Measurements from ENCODE around the gene CLDN19. TPM values are rescaled to one million over a fixed set of nuclear protein-coding genes. Genes with fewer than 3 reads are reported as not detected.

The CLDN19 gene
- total RNA-seq, 1 experiment from 2014 or later: not detected

DNA sequence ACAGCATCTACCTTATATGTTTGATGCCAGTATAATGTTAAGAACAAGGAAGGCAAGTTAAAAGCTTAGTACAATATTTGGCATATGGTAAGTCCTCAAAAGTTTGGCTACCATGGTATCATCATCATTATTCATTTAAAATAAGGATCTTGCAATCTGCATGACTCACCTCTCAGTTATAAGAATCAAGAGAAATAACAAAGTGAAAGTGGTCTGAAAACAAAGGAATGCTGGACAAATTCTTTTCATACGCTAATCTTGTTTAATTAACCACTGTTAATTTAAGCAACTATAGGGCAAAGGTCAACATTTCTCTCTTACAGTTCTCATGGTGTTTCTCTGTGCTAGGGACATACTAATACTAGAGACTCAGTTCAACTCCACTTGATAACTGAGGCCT is 13.0 kb upstream of the CLDN19 start:
- ChIA-PET CTCF (interaction anchor here (1.0 kb wide), 1 partner anchor 14 kb away, joined by 3 read pairs; the partner anchor contains the start of genes C1orf50 and P3H1), RAD21 (ENCODE audit: low non-redundant PET in 1 of 2, low total read pairs in 2 of 2, uncharacterized antibody in 2 of 2, unreplicated experiment in 2 of 2) (no interaction called here)
- no peak overlapping the region for H3K27ac ChIP-seq (ENCODE audit: low read depth, low read length)

DNA sequence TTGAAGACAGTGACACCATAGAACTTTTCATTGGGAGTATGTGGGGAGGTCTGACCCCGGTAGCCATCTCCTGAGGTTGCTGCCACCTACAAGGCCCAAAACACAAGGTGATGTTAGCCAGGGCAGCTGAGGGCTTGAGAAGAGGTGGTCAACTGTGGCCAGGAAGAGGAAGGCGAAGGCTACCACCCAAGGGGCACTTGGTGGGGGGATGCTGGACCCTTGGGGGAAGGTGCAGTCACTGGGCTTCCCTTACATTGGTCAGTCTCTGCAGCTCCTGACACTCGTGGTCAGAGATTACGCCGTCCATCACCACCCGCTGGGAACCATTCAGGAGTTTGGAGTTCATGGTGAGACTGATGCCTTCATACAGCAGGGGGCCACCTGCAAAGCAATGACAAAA is 12.2 kb upstream of the CLDN19 start:
- RAD21 ChIA-PET (ENCODE audit: low non-redundant PET in 1 of 2, low total read pairs in 2 of 2, uncharacterized antibody in 2 of 2, unreplicated experiment in 2 of 2): no interaction called here
- Histone ChIP-seq H3K36me3 (ENCODE audit: control insufficient read depth in 1 of 2, insufficient read depth in 2 of 2, low read length in 2 of 2) (peaks cover 14 to 42% of the 10 kb centered on the region in 2 experiments; a peak in 3 of 4 replicates), H3K9ac (ENCODE audit: low read length) (no peak overlapping the region), H2AFZ (ENCODE audit: low read depth, low read length, poor library complexity, severe bottlenecking) (no peak overlapping the region), H3K27me3 (ENCODE audit: insufficient read depth, low read length) (no peaks in the 10 kb centered on the region), H4K20me1 (ENCODE audit: insufficient read depth) (no peaks in the 10 kb centered on the region), H3K9me2 (ENCODE audit: insufficient read depth) (no peaks in the 10 kb centered on the region), H3K4me3 (replicated peaks in 1 of 2; ENCODE audit: low read depth in 1 of 2, low read length in 2 of 2) (no peak overlapping the region), H3K27ac (ENCODE audit: low read depth, low read length) (no peak overlapping the region), H3K79me2 (ENCODE audit: insufficient read depth, low read length) (no peaks in the 10 kb centered on the region), H3K4me2 (ENCODE audit: low read length) (no peak overlapping the region), H3K9me3 (ENCODE audit: control insufficient read depth in 1 of 2, insufficient read depth in 1 of 2, low read depth in 1 of 2, low read length in 2 of 2) (no peaks in the 10 kb centered on the region), H3K4me1 (ENCODE audit: control insufficient read depth in 1 of 2, insufficient read depth in 2 of 2, low read length in 2 of 2) (0 out of 4 replicates have a peak, but pooled peaks cover 0 to 5% of the 10 kb centered on the region in 2 experiments)
- no TSS peak for BruUV-seq (replicated peaks)
- CTCF ChIA-PET: interaction anchor here (1.0 kb wide), 1 partner anchor 15 kb away, joined by 3 read pairs; the partner anchor contains the start of genes C1orf50 and P3H1
- ATAC-seq (no peak), DNase-seq (ENCODE audit: low read depth, low spot score) (no peak)
- POLR2A ChIA-PET: no interaction called here
- intact Hi-C loops (cut with micrococcal nuclease): no loop called here
- TF ChIP-seq ZNF274 (IDR thresholded peaks at IDR 0.05; ENCODE audit: low read depth, low read length): no peak
- TF ChIP-seq EZH2phosphoT487 (IDR thresholded peaks at IDR 0.05; ENCODE audit: borderline replicate concordance): no peak
- no peak for TF ChIP-seq YY1 (IDR thresholded peaks at IDR 0.05; ENCODE audit: extremely low read depth, insufficient replicate concordance, low read depth, low read length)
- TF ChIP-seq, protein P1, sequence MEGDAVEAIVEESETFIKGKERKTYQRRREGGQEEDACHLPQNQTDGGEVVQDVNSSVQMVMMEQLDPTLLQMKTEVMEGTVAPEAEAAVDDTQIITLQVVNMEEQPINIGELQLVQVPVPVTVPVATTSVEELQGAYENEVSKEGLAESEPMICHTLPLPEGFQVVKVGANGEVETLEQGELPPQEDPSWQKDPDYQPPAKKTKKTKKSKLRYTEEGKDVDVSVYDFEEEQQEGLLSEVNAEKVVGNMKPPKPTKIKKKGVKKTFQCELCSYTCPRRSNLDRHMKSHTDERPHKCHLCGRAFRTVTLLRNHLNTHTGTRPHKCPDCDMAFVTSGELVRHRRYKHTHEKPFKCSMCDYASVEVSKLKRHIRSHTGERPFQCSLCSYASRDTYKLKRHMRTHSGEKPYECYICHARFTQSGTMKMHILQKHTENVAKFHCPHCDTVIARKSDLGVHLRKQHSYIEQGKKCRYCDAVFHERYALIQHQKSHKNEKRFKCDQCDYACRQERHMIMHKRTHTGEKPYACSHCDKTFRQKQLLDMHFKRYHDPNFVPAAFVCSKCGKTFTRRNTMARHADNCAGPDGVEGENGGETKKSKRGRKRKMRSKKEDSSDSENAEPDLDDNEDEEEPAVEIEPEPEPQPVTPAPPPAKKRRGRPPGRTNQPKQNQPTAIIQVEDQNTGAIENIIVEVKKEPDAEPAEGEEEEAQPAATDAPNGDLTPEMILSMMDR (IDR thresholded peaks at IDR 0.05 in 2 of 3, conservative IDR thresholded peaks at IDR 0.05 in 1 of 3; ENCODE audit: borderline replicate concordance in 1 of 3, insufficient read depth in 1 of 3, low read depth in 2 of 3, low read length in 2 of 3): no peak
- TF ChIP-seq, protein P2, sequence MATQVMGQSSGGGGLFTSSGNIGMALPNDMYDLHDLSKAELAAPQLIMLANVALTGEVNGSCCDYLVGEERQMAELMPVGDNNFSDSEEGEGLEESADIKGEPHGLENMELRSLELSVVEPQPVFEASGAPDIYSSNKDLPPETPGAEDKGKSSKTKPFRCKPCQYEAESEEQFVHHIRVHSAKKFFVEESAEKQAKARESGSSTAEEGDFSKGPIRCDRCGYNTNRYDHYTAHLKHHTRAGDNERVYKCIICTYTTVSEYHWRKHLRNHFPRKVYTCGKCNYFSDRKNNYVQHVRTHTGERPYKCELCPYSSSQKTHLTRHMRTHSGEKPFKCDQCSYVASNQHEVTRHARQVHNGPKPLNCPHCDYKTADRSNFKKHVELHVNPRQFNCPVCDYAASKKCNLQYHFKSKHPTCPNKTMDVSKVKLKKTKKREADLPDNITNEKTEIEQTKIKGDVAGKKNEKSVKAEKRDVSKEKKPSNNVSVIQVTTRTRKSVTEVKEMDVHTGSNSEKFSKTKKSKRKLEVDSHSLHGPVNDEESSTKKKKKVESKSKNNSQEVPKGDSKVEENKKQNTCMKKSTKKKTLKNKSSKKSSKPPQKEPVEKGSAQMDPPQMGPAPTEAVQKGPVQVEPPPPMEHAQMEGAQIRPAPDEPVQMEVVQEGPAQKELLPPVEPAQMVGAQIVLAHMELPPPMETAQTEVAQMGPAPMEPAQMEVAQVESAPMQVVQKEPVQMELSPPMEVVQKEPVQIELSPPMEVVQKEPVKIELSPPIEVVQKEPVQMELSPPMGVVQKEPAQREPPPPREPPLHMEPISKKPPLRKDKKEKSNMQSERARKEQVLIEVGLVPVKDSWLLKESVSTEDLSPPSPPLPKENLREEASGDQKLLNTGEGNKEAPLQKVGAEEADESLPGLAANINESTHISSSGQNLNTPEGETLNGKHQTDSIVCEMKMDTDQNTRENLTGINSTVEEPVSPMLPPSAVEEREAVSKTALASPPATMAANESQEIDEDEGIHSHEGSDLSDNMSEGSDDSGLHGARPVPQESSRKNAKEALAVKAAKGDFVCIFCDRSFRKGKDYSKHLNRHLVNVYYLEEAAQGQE (IDR thresholded peaks at IDR 0.05; ENCODE audit: low read depth): no peak

More for the DNA sequence above, 13.0 kb upstream of the CLDN19 start:
- no peaks in the 10 kb centered on the region for H3K27me3 ChIP-seq (ENCODE audit: insufficient read depth, low read length)
- H3K4me3 ChIP-seq (replicated peaks in 1 of 2; ENCODE audit: low read depth in 1 of 2, low read length in 2 of 2): no peak overlapping the region
- ATAC-seq (no peak), DNase-seq (ENCODE audit: low read depth, low spot score) (no peak)
- no peak overlapping the region for H2AFZ ChIP-seq (ENCODE audit: low read depth, low read length, poor library complexity, severe bottlenecking)
- POLR2A ChIA-PET: interaction anchor here (0.5 kb wide), 1 partner anchor 7 kb away, joined by 3 read pairs; no protein-coding TSS in a partner anchor
- H3K36me3 ChIP-seq (ENCODE audit: control insufficient read depth in 1 of 2, insufficient read depth in 2 of 2, low read length in 2 of 2): peaks cover 14 to 42% of the 10 kb centered on the region in 2 experiments; a peak in 3 of 4 replicates
- no peaks in the 10 kb centered on the region for H3K9me2 ChIP-seq (ENCODE audit: insufficient read depth)
- no peak for TF ChIP-seq POLR2AphosphoS5 (IDR thresholded peaks at IDR 0.05; ENCODE audit: low read depth, low read length)
- no peak for TF ChIP-seq ZFX (IDR thresholded peaks at IDR 0.05)
- no peak for TF ChIP-seq FOSL1 (IDR thresholded peaks at IDR 0.05; ENCODE audit: low read depth)
- TF ChIP-seq, protein P1 (IDR thresholded peaks at IDR 0.05 in 2 of 3, conservative IDR thresholded peaks at IDR 0.05 in 1 of 3; ENCODE audit: borderline replicate concordance in 1 of 3, insufficient read depth in 1 of 3, low read depth in 2 of 3, low read length in 2 of 3): no peak
- no peak for TF ChIP-seq POLR2A (IDR thresholded peaks at IDR 0.05; ENCODE audit: borderline replicate concordance, extremely low read depth, insufficient read depth, insufficient read length)
- TF ChIP-seq SRF (IDR thresholded peaks at IDR 0.05; ENCODE audit: low read depth): no peak
- no peak for TF ChIP-seq CEBPB (IDR thresholded peaks at IDR 0.05; ENCODE audit: low read depth)
- no peaks in the 10 kb centered on the region for H3K9me3 ChIP-seq (ENCODE audit: control insufficient read depth in 1 of 2, insufficient read depth in 1 of 2, low read depth in 1 of 2, low read length in 2 of 2)
- intact Hi-C loops (cut with micrococcal nuclease): no loop called here
- H4K20me1 ChIP-seq (ENCODE audit: insufficient read depth): no peaks in the 10 kb centered on the region
- no peak overlapping the region for H3K4me2 ChIP-seq (ENCODE audit: low read length)
- H3K4me1 ChIP-seq (ENCODE audit: control insufficient read depth in 1 of 2, insufficient read depth in 2 of 2, low read length in 2 of 2): 0 out of 4 replicates have a peak, but pooled peaks cover 0 to 5% of the 10 kb centered on the region in 2 experiments
- no TSS peak for BruUV-seq (replicated peaks)
- no peaks in the 10 kb centered on the region for H3K79me2 ChIP-seq (ENCODE audit: insufficient read depth, low read length)
- no peak overlapping the region for H3K9ac ChIP-seq (ENCODE audit: low read length)
